SHP77 treated with DMSO at 0.1 percent for 48 hours (cell line): Measurements from ENCODE around the gene EXOC4.
"Not testable (repeated sequence)": the region's sequence is repeated elsewhere in the genome, so short reads cannot be mapped to it uniquely, and the experiment has no call there.

Experiments
- DNase-seq: peaks from one replicate; lab custom pipeline; 2025; lab: John Stamatoyannopoulos, UW

Gene EXOC4

GRCh38 chr7:133873631-133874030 is 620.8 kb downstream of the EXOC4 start:
- no peak for DNase-seq

- DNase-seq, result no peak
Measured at GRCh38 chr7:133883591-133883990, 630.7 kb downstream of the EXOC4 start.

- no peak for DNase-seq
Measured at GRCh38 chr7:133885213-133885612, 632.3 kb downstream of the EXOC4 start.

- no peak for DNase-seq
Measured at GRCh38 chr7:133886086-133886485, 633.2 kb downstream of the EXOC4 start.

- no peak for DNase-seq
Measured at GRCh38 chr7:133886797-133887196, 633.9 kb downstream of the EXOC4 start.

- DNase-seq, result no peak
Measured at GRCh38 chr7:133887459-133887858, 634.6 kb downstream of the EXOC4 start.

- no peak for DNase-seq
Measured at GRCh38 chr7:133888061-133888930, 635.4 kb downstream of the EXOC4 start.

GRCh38 chr7:133904776-133905175 is 651.9 kb downstream of the EXOC4 start:
- DNase-seq, result no peak

- not testable (repeated sequence) for DNase-seq
Measured at GRCh38 chr7:133906553-133906952, 653.7 kb downstream of the EXOC4 start.

- no peak for DNase-seq
Measured at GRCh38 chr7:133910761-133911160, 657.9 kb downstream of the EXOC4 start.

- DNase-seq, result no peak
Measured at GRCh38 chr7:133911724-133912123, 658.8 kb downstream of the EXOC4 start.

GRCh38 chr7:133912916-133913697 is 660.2 kb downstream of the EXOC4 start:
- no peak for DNase-seq

GRCh38 chr7:133916621-133917020 is 663.7 kb downstream of the EXOC4 start:
- DNase-seq, result no peak

- no peak for DNase-seq
Measured at GRCh38 chr7:133919810-133920209, 666.9 kb downstream of the EXOC4 start.

- no peak for DNase-seq
Measured at GRCh38 chr7:133921635-133922182, 668.8 kb downstream of the EXOC4 start.

- no peak for DNase-seq
Measured at GRCh38 chr7:133923974-133924373, 671.1 kb downstream of the EXOC4 start.

GRCh38 chr7:133931053-133931452 is 678.2 kb downstream of the EXOC4 start:
- no peak for DNase-seq

GRCh38 chr7:133932591-133932990 is 679.7 kb downstream of the EXOC4 start:
- no peak for DNase-seq

GRCh38 chr7:133934262-133934976 is 681.5 kb downstream of the EXOC4 start:
- DNase-seq, result no peak

GRCh38 chr7:133934977-133935330 is 682.1 kb downstream of the EXOC4 start:
- DNase-seq, result no peak

- no peak for DNase-seq
Measured at GRCh38 chr7:133936074-133936473, 683.2 kb downstream of the EXOC4 start.

- no peak for DNase-seq
Measured at GRCh38 chr7:133937786-133938185, 684.9 kb downstream of the EXOC4 start.
